GM12864 (cell line): ENCODE results near the gene DIS3L.

Experiments used
- DNase-seq: peaks from one replicate; pipeline ENCODE4 v3.0.0-alpha.2; 2011; ENCODE audit warnings: low read depth
- H3K4me3 ChIP-seq: 2 replicates; pipeline ENCODE4 v1.5.1; 2011; ENCODE audit warnings: mild to moderate bottlenecking, low read depth, low read length, control low read depth
- TF ChIP-seq, protein P1 (sequence below): IDR thresholded peaks from 2 replicates; pipeline ENCODE4 v1.5.1; 2011; ENCODE audit warnings: low read depth, mild to moderate bottlenecking, moderate library complexity, low read length, control low read depth, inconsistent platforms; ENCODE audit errors: missing control alignments

DIS3L gene

DNA sequence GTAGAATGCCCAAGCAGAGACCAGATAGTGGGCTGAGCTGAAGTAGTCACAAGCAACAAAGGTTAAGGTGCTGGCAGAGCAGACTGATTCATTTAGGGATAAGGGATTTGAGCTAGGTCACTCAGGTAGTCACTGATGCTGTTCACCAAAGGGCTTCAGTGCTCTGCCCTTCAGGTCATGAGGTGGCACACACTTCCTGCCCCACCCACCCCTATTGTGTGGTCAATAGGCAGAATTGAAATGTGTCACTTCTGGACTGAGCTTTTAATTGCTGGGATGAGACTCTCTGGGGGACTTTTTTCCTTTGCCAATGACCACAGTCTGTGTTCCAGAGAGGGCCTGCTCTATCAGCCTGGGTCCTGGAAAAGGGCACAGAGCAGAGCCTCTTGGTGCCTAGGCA is 2.9 kb upstream of the DIS3L start:
- H3K4me3 ChIP-seq, result no peak overlapping the region
- TF ChIP-seq, protein P1, sequence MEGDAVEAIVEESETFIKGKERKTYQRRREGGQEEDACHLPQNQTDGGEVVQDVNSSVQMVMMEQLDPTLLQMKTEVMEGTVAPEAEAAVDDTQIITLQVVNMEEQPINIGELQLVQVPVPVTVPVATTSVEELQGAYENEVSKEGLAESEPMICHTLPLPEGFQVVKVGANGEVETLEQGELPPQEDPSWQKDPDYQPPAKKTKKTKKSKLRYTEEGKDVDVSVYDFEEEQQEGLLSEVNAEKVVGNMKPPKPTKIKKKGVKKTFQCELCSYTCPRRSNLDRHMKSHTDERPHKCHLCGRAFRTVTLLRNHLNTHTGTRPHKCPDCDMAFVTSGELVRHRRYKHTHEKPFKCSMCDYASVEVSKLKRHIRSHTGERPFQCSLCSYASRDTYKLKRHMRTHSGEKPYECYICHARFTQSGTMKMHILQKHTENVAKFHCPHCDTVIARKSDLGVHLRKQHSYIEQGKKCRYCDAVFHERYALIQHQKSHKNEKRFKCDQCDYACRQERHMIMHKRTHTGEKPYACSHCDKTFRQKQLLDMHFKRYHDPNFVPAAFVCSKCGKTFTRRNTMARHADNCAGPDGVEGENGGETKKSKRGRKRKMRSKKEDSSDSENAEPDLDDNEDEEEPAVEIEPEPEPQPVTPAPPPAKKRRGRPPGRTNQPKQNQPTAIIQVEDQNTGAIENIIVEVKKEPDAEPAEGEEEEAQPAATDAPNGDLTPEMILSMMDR, result no peak
- DNase-seq, result no peak

GRCh38 chr15:66291816-66292570 is 1.4 kb upstream of the DIS3L start:
- TF ChIP-seq, protein P1, result no peak
- no peak for DNase-seq
- no peak overlapping the region for H3K4me3 ChIP-seq

GRCh38 chr15:66292571-66293418 is 573 bp upstream of the DIS3L start:
- TF ChIP-seq, protein P1, result no peak
- DNase-seq, result no peak
- H3K4me3 ChIP-seq, result peak overlapping the region; percentile 48

DNA sequence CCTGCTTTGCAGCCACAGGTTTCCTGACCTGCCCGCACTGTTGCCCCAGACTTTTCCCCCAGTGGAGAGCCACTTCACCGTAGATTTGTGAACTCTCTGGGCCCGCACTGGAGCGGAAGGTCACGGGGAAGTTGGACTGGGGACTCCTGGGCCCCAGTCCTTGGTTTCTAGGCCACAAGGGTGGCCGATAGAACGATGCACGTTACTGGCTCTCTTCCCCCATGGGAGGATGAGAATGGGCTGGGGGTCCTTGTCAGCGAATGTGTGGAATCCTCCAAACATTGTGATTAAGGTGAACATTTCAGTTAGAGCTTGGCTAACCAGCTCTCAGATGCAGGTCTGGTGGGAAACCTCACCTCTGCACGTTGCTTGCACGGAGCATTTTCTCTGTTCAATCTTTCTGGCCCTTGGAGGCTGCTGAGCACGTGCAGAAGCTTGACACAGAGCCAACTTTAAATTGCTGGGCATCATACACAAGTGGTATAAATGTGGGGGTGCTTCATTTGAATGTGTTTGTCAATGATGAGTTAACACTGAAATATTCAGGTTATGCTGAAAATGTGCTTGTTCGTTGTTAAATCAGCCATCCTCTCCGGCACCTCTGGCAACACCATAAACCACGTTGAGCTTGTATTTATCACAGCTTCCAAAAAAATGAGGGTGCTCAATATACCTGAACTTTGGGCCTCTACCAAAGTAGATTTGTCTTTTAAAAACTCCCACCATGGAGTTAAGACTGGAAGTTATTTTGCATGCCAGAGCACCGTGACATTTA is 976 bp downstream of the DIS3L start:
- DNase-seq, result peak; percentile 24
- peak overlapping the region; percentile 48 for H3K4me3 ChIP-seq
- TF ChIP-seq, protein P1, result no peak

DNA sequence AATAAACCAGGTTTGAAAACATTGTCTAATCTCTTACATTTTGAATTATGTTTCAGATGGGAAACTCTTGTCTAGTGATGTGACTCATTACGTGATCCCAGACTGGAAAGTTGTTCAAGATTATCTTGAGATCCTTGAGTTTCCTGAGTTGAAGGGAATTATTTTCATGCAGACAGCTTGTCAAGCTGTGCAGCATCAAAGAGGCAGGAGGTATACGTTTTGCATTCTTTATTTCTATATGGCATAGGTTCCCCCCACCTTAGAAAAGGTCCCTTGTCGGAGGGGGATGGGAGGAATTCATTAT is 1.5 kb downstream of the DIS3L start:
- TF ChIP-seq, protein P1, result no peak
- DNase-seq, result no peak

GRCh38 chr15:66296186-66296585 is 2.8 kb downstream of the DIS3L start:
- TF ChIP-seq, protein P1, result no peak
- no peak for DNase-seq
- H3K4me3 ChIP-seq, result no peak overlapping the region

More for the DNA sequence above, 1.5 kb downstream of the DIS3L start:
- peak overlapping the region; percentile 48; the same call in 1 of the 2 replicates for H3K4me3 ChIP-seq
